ENCODE measurements around the gene VDAC1. TPM values are rescaled to one million over a fixed set of nuclear protein-coding genes. Genes with fewer than 3 reads are reported as not detected.
"Not testable (repeated sequence)": the region's sequence is repeated elsewhere in the genome, so short reads cannot be mapped to it uniquely, and the experiment has no call there.

The VDAC1 gene
- total RNA-seq, 1 donor from 2014 or later = 489 TPM

- no peaks in the 10 kb centered on the region for H3K36me3 ChIP-seq (ENCODE audit: control insufficient read depth, insufficient read depth, low read length)
- H3K4me3 ChIP-seq (ENCODE audit: low read depth, low read length) = no peak overlapping the region
- DNase-seq (ENCODE audit: low read depth) (no peak), FAIRE-seq (no peak)
- TF ChIP-seq, protein P1, sequence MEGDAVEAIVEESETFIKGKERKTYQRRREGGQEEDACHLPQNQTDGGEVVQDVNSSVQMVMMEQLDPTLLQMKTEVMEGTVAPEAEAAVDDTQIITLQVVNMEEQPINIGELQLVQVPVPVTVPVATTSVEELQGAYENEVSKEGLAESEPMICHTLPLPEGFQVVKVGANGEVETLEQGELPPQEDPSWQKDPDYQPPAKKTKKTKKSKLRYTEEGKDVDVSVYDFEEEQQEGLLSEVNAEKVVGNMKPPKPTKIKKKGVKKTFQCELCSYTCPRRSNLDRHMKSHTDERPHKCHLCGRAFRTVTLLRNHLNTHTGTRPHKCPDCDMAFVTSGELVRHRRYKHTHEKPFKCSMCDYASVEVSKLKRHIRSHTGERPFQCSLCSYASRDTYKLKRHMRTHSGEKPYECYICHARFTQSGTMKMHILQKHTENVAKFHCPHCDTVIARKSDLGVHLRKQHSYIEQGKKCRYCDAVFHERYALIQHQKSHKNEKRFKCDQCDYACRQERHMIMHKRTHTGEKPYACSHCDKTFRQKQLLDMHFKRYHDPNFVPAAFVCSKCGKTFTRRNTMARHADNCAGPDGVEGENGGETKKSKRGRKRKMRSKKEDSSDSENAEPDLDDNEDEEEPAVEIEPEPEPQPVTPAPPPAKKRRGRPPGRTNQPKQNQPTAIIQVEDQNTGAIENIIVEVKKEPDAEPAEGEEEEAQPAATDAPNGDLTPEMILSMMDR (IDR thresholded peaks at IDR 0.05; ENCODE audit: insufficient read depth, low read length, severe bottlenecking) = no peak
- H3K27me3 ChIP-seq (ENCODE audit: control insufficient read depth, insufficient read depth, low read length) = no peaks in the 10 kb centered on the region
These were observed 66.5 kb downstream of the VDAC1 start for GRCh38 chr5:133938039-133938821.

- not testable (repeated sequence) for H3K4me3 ChIP-seq (ENCODE audit: low read depth, low read length); H3K27me3 ChIP-seq (ENCODE audit: control insufficient read depth, insufficient read depth, low read length); DNase-seq (ENCODE audit: low read depth); H3K36me3 ChIP-seq (ENCODE audit: control insufficient read depth, insufficient read depth, low read length); FAIRE-seq
These were observed 67.1 kb downstream of the VDAC1 start for GRCh38 chr5:133937628-133938027.

- H3K4me3 ChIP-seq (ENCODE audit: low read depth, low read length) = no peak overlapping the region
- TF ChIP-seq, protein P1 (IDR thresholded peaks at IDR 0.05; ENCODE audit: insufficient read depth, low read length, severe bottlenecking) = no peak
- H3K27me3 ChIP-seq (ENCODE audit: control insufficient read depth, insufficient read depth, low read length) = no peaks in the 10 kb centered on the region
- H3K36me3 ChIP-seq (ENCODE audit: control insufficient read depth, insufficient read depth, low read length) = no peaks in the 10 kb centered on the region
- FAIRE-seq (no peak), DNase-seq (ENCODE audit: low read depth) (no peak)
These were observed 68.1 kb downstream of the VDAC1 start for GRCh38 chr5:133936651-133937015.

DNA sequence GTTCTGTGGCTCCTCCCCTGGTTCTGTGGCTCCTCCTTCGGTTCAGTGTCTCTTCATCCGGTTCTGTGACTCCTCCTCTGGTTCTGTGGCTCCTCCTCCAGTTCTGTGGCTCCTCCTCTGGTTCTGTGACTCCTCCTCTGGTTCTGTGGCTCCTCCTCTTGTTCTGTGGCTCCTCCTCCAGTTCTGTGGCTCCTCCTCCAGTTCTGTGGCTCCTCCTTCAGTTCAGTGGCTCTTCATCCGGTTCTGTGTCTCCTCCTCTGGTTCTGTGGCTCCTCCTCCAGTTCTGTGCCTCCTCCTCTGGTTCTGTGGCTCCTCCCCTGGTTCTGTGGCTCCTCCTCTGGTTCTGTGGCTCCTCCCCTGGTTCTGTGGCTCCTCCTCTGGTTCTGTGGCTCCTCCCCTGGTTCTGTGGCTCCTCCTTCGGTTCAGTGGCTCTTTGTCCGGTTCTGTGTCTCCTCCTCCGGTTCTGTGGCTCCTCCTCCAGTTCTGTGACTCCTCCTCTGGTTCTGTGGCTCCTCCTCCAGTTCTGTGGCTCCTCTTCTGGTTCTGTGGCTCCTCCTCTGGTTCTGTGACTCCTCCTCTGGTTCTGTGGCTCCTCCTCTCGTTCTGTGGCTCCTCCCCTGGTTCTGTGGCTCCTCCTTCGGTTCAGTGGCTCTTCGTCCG lies 68.7 kb downstream of the VDAC1 start:
- not testable (repeated sequence) for DNase-seq (ENCODE audit: low read depth); H3K4me3 ChIP-seq (ENCODE audit: low read depth, low read length); H3K27me3 ChIP-seq (ENCODE audit: control insufficient read depth, insufficient read depth, low read length); FAIRE-seq; H3K36me3 ChIP-seq (ENCODE audit: control insufficient read depth, insufficient read depth, low read length)

- TF ChIP-seq, protein P1 (IDR thresholded peaks at IDR 0.05; ENCODE audit: insufficient read depth, low read length, severe bottlenecking) = no peak
- DNase-seq (ENCODE audit: low read depth) (no peak), FAIRE-seq (no peak)
- Histone ChIP-seq H3K4me3 (ENCODE audit: low read depth, low read length) (no peak overlapping the region), H3K36me3 (ENCODE audit: control insufficient read depth, insufficient read depth, low read length) (no peaks in the 10 kb centered on the region), H3K27me3 (ENCODE audit: control insufficient read depth, insufficient read depth, low read length) (no peaks in the 10 kb centered on the region)
These were observed 69.2 kb downstream of the VDAC1 start for GRCh38 chr5:133935667-133935940.

DNA sequence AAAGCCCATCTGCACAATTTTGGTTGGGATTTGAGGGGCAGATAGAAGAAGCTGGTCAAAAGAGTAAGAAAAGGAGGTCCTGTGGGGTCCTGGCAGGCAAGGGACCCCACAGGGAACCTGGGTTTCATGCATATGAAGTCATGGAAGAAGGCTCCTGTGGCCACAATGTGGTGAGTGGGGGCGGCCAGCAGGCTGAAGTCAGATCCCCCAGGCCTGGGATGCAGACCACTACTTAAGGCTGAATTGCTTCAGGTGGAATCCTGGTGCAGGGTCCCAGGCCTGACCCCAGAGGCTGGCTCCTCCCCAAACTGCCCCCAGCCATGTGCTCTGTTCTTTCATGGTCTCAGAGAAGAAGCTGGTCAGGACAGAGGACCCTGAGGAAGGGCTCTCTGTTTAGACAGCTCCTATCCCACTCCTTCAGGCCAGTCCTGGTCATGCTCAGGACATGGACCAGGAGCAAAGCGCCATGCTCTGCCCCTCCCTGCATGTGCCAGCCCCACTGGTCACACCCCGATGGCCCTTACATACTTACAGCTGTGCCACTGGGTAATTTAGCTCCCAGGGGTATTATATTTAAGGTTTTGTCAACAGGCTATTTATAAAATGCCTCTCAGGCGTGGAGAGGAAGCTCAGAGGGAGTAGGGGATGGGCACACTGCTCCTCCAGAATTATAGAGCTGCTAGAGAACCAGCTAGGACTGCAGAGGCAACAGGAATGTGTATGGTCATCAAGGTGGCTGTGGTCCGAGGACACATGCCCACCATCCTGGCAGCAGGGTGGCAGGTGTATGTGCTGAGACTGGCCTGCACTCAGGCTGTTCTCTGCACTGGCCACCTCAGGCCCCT lies 69.7 kb downstream of the VDAC1 start:
- TF ChIP-seq, protein P1 (IDR thresholded peaks at IDR 0.05; ENCODE audit: insufficient read depth, low read length, severe bottlenecking) = no peak
- FAIRE-seq = no peak
- DNase-seq (ENCODE audit: low read depth) = no peak
- H3K4me3 ChIP-seq (ENCODE audit: low read depth, low read length) = no peak overlapping the region
- no peaks in the 10 kb centered on the region for H3K27me3 ChIP-seq (ENCODE audit: control insufficient read depth, insufficient read depth, low read length)
- no peaks in the 10 kb centered on the region for H3K36me3 ChIP-seq (ENCODE audit: control insufficient read depth, insufficient read depth, low read length)
